ENCODE results near the gene PHF5A. TPM values are rescaled to one million over a fixed set of nuclear protein-coding genes. Genes with fewer than 3 reads are reported as not detected.
"Not testable (repeated sequence)": the region's sequence is repeated elsewhere in the genome, so short reads cannot be mapped to it uniquely, and the experiment has no call there.

PHF5A gene
- total RNA-seq, 1 donor from 2014 or later = 29.0 TPM

- no peaks in the 10 kb centered on the region for H3K9me3 Mint-ChIP-seq (ENCODE audit: unreplicated experiment)
- peaks cover 12% of the 10 kb centered on the region for H3K4me1 Mint-ChIP-seq (ENCODE audit: unreplicated experiment)
- no peak for DNase-seq (ENCODE audit: extremely low spot score, unreplicated experiment)
- no peaks in the 10 kb centered on the region for H3K36me3 Mint-ChIP-seq (ENCODE audit: unreplicated experiment)
- no peak overlapping the region for H3K4me3 Mint-ChIP-seq (ENCODE audit: unreplicated experiment)
- H3K27ac Mint-ChIP-seq (ENCODE audit: unreplicated experiment) = no peak overlapping the region
- TF ChIP-seq CTCF (IDR thresholded peaks at IDR 0.05) = no peak
- H3K27me3 Mint-ChIP-seq (ENCODE audit: unreplicated experiment) = no peaks in the 10 kb centered on the region
Measured at GRCh38 chr22:41474872-41475451, 6.5 kb upstream of the PHF5A start.

- no peaks in the 10 kb centered on the region for H3K27me3 Mint-ChIP-seq (ENCODE audit: unreplicated experiment)
- DNase-seq (ENCODE audit: extremely low spot score, unreplicated experiment) = no peak
- TF ChIP-seq CTCF (IDR thresholded peaks at IDR 0.05) = no peak
- H3K4me1 Mint-ChIP-seq (ENCODE audit: unreplicated experiment) = peaks cover 26% of the 10 kb centered on the region
- H3K4me3 Mint-ChIP-seq (ENCODE audit: unreplicated experiment) = no peak overlapping the region
- no peaks in the 10 kb centered on the region for H3K9me3 Mint-ChIP-seq (ENCODE audit: unreplicated experiment)
- no peak overlapping the region for H3K27ac Mint-ChIP-seq (ENCODE audit: unreplicated experiment)
- H3K36me3 Mint-ChIP-seq (ENCODE audit: unreplicated experiment) = peaks cover 7% of the 10 kb centered on the region
Measured at GRCh38 chr22:41471568-41471967, 3.1 kb upstream of the PHF5A start.

GRCh38 chr22:41470886-41471285 is 2.4 kb upstream of the PHF5A start:
- Mint-ChIP-seq H3K27ac (ENCODE audit: unreplicated experiment) (no peak overlapping the region), H3K27me3 (ENCODE audit: unreplicated experiment) (no peaks in the 10 kb centered on the region), H3K9me3 (ENCODE audit: unreplicated experiment) (no peaks in the 10 kb centered on the region), H3K4me1 (ENCODE audit: unreplicated experiment) (peaks cover 26% of the 10 kb centered on the region), H3K4me3 (ENCODE audit: unreplicated experiment) (peak overlapping the region; percentile 39), H3K36me3 (ENCODE audit: unreplicated experiment) (peaks cover 7% of the 10 kb centered on the region)
- no peak for DNase-seq (ENCODE audit: extremely low spot score, unreplicated experiment)
- TF ChIP-seq CTCF (IDR thresholded peaks at IDR 0.05) = no peak

GRCh38 chr22:41469218-41469851 is 843 bp upstream of the PHF5A start:
- Mint-ChIP-seq H3K4me3 (ENCODE audit: unreplicated experiment) (peak overlapping the region; percentile 91), H3K9me3 (ENCODE audit: unreplicated experiment) (no peaks in the 10 kb centered on the region), H3K27ac (ENCODE audit: unreplicated experiment) (peak overlapping the region; percentile 98), H3K27me3 (ENCODE audit: unreplicated experiment) (no peaks in the 10 kb centered on the region), H3K36me3 (ENCODE audit: unreplicated experiment) (peaks cover 14% of the 10 kb centered on the region), H3K4me1 (ENCODE audit: unreplicated experiment) (peaks cover 26% of the 10 kb centered on the region)
- no peak for TF ChIP-seq CTCF (IDR thresholded peaks at IDR 0.05)
- no peak for DNase-seq (ENCODE audit: extremely low spot score, unreplicated experiment)

GRCh38 chr22:41461901-41462300 is 6.6 kb downstream of the PHF5A start:
- Mint-ChIP-seq H3K9me3 (ENCODE audit: unreplicated experiment) (no peaks in the 10 kb centered on the region), H3K4me3 (ENCODE audit: unreplicated experiment) (no peak overlapping the region), H3K4me1 (ENCODE audit: unreplicated experiment) (no peaks in the 10 kb centered on the region), H3K27ac (ENCODE audit: unreplicated experiment) (no peak overlapping the region), H3K36me3 (ENCODE audit: unreplicated experiment) (peaks cover 32% of the 10 kb centered on the region), H3K27me3 (ENCODE audit: unreplicated experiment) (no peaks in the 10 kb centered on the region)
- DNase-seq (ENCODE audit: extremely low spot score, unreplicated experiment) = no peak
- no peak for TF ChIP-seq CTCF (IDR thresholded peaks at IDR 0.05)

- peaks cover 30% of the 10 kb centered on the region for H3K36me3 Mint-ChIP-seq (ENCODE audit: unreplicated experiment)
- H3K4me3 Mint-ChIP-seq (ENCODE audit: unreplicated experiment); H3K27ac Mint-ChIP-seq (ENCODE audit: unreplicated experiment); H3K4me1 Mint-ChIP-seq (ENCODE audit: unreplicated experiment); DNase-seq (ENCODE audit: extremely low spot score, unreplicated experiment); H3K27me3 Mint-ChIP-seq (ENCODE audit: unreplicated experiment); H3K9me3 Mint-ChIP-seq (ENCODE audit: unreplicated experiment): not testable (repeated sequence)
Measured at GRCh38 chr22:41460071-41460470, 8.4 kb downstream of the PHF5A start.

Measured in osteocyte (in vitro differentiated cells).